Ovary (tissue), 10 donors: ENCODE measurements around the gene TP53I3. TPM values are rescaled to one million over a fixed set of nuclear protein-coding genes. Genes with fewer than 3 reads are reported as not detected.

Experiments
- DNase-seq, 5 donors: peaks; one replicate each; pipeline ENCODE4 v3.0.0-alpha.2; 2019 to 2020
- H3K27ac ChIP-seq, 2 donors: fragments of 200-600 bp; one replicate each; pipeline versions ENCODE4 v1.5.1 to v1.8.0; 2019 to 2022
- H3K27me3 ChIP-seq: fragments of 200-600 bp; one replicate; pipeline ENCODE4 v1.8.0; 2022
- H3K36me3 ChIP-seq: fragments of 200-600 bp; sonication (generic); one replicate; pipeline ENCODE4 v1.5.1; 2019
- H3K4me1 ChIP-seq: one replicate; pipeline ENCODE4 v1.8.1; 2013; ENCODE audit warnings: mild to moderate bottlenecking, moderate library complexity; ENCODE audit not compliant: insufficient read depth
- H3K4me3 ChIP-seq: fragments of 200-600 bp; sonication (generic); one replicate; pipeline ENCODE4 v1.5.1; 2017
- H3K9me3 ChIP-seq, 2 donors: fragments of 200-600 bp in 1 of 2; sonication (generic) in 1 of 2; one replicate each; pipeline versions ENCODE4 v1.5.1 to v1.8.1; 2013 to 2019; ENCODE audit warnings: mild to moderate bottlenecking in 1 of 2, moderate library complexity in 1 of 2
- EP300 ChIP-seq: sonication (generic); formaldehyde crosslinking; IDR thresholded peaks from one replicate; pipeline ENCODE4 v1.6.1; 2017; ENCODE audit warnings: antibody characterized with exemption
- POLR2A ChIP-seq: fragments of 450-650 bp; IDR thresholded peaks from one replicate; pipeline ENCODE4 v1.6.1; 2017; ENCODE audit warnings: antibody characterized with exemption, mild to moderate bottlenecking, moderate library complexity
- WGBS, 3 donors: extraction: QIAGEN DNeasy Blood & Tissue Kit in 1 of 3; methylation state at CpG; one replicate each; pipeline versions ENCODE4 v1.1.5 to v1.1.7; 2013 to 2017; 5-methylcytosine and 5-hydroxymethylcytosine counted together
- intact Hi-C, 4 donors: fragments of 100-400 bp; cut with DNase I; formaldehyde crosslinking; loops; one replicate each; pipeline versions ENCODE4 v1.11.0 to v1.15.1; 2022 to 2023
- long read RNA-seq, 3 donors: library from polyadenylated mRNA in 2 of 3; unstranded in 2 of 3; transcript quantifications; one replicate each; pipeline ENCODE4 v2.0.0 and lab custom pipeline, GENCODE V29; 2021 to 2026
- polyA plus RNA-seq, 2 donors: library from polyadenylated mRNA; stranded (reverse); fragments of 200-250 nt in 1 of 2; fragments of 350-450 nt in 1 of 2; fragmentation: Illumina TruSeq in 1 of 2; extraction: RNeasy Lipid Tissue Mini Kit (QIAGEN cat#74804) in 1 of 2; gene quantifications; one replicate each; pipeline ENCODE4 v1.2.3, GENCODE V29; 2013 to 2014
- total RNA-seq, 7 donors: library from RNA; depleted of rRNA in 2 of 7; stranded (reverse); fragments of >200 nt in 2 of 7; fragmentation: NEBNext Ultra II Directional in 3 of 7; extraction: Animal tissue kit (Norgen Biotek cat#: 25700) in 3 of 7; gene quantifications; one replicate each; pipeline versions ENCODE4 v1.1.0 to v1.2.4, GENCODE V29; 2016 to 2023
- TF ChIP-seq, protein P1 (sequence below), 3 donors: fragments of 450-650 bp in 2 of 3; fragments of 200-600 bp in 1 of 3; IDR thresholded peaks; one replicate each; pipeline versions ENCODE4 v1.5.1 to v1.8.0; 2016 to 2022; ENCODE audit warnings: antibody characterized with exemption in 3 of 3, mild to moderate bottlenecking in 1 of 3
- donor health status: DM: no; HTN: no; CAD: no; lungs with moderate emphysema.
- donor health status: DM: no; HTN: no; CAD: no.
- donor health status: Bipolar disorder and iron deficiency.
- donor health status: DM: yes; HTN: yes; CAD: no.
- donor health status: DM: no; HTN: no; CAD: no.
- donor health status: DM: yes; HTN: yes; CAD: no.

TP53I3 gene
- total RNA-seq (10 to 100 TPM in 4 of 7 donors, 1 to 10 TPM in 3; 1.6 to 28.1 (median 10.3) TPM), polyA plus RNA-seq (10 to 100 TPM; 10.2 to 15.1 TPM)
- long read RNA-seq, donor 1, partial matches to known transcripts: 0 of 17 reads
- long read RNA-seq, donor 1, other reads (novel, unspliced or antisense): 14 of 17 reads
- long read RNA-seq, donor 2, partial matches to known transcripts: 0 of 9 reads
- long read RNA-seq, donor 2, other reads (novel, unspliced or antisense): 0 of 9 reads
- long read RNA-seq, donor 3, transcript TP53I3-201 (5 exons, 1,998 nt): major isoform, 5 of 16 reads
- long read RNA-seq, donor 3, partial matches to known transcripts: 1 of 16 reads
- long read RNA-seq, donor 3, other reads (novel, unspliced or antisense): 5 of 16 reads

DNA sequence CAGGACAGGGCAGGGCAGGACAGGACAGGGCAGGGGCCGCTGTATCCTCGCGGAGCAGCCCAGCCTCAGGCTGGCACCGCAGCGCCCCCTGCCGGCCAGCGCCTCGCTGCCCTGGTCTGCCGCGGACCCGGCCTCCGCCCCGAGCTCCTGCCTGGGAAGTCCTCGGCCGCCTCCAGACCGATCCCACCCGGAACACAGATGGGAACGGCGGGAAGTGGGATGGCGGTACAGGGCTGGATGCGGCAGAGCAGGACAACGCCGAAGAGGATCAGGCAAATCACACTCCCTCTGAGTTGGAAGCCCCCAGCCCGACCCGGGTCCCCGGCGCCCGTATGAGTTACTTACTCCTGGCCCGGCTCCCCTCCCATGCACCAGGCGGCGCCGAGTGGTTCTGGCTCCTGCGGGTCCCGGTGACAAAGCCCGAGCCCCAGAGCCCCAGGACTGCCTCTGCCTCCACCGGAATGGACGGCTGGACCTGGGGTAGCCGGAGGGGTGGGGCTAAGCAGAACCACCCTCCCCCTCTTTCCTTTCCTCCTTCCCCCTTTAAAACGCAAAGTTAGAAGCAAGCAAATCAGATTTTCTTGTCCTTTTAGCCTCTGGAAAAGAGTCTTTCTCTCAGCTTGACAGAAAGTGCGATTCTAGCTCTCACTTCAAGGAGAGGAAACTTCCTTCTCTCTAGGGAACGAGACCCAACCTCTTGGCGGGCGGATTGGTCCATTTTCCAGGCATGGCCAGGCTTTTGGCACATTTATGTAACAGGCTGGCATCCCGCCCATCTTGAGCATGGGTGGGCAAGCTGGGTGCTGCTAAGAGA, at the start of gene TP53I3:
TP53I3 (minus strand) TSS at position 449 of the 814 bp plus-strand sequence. CDS start 508 bp downstream, outside the sequence.
- intact Hi-C loops: loop anchor here in 2 of 4 donors (2.0 to 5.0 kb wide), 2 partner anchors 158 to 298 kb away; partner anchors contain the start of gene ATAD2B (in 1 of the 2)
- TF ChIP-seq, protein P1, sequence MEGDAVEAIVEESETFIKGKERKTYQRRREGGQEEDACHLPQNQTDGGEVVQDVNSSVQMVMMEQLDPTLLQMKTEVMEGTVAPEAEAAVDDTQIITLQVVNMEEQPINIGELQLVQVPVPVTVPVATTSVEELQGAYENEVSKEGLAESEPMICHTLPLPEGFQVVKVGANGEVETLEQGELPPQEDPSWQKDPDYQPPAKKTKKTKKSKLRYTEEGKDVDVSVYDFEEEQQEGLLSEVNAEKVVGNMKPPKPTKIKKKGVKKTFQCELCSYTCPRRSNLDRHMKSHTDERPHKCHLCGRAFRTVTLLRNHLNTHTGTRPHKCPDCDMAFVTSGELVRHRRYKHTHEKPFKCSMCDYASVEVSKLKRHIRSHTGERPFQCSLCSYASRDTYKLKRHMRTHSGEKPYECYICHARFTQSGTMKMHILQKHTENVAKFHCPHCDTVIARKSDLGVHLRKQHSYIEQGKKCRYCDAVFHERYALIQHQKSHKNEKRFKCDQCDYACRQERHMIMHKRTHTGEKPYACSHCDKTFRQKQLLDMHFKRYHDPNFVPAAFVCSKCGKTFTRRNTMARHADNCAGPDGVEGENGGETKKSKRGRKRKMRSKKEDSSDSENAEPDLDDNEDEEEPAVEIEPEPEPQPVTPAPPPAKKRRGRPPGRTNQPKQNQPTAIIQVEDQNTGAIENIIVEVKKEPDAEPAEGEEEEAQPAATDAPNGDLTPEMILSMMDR (IDR thresholded peaks at IDR 0.05): peak; percentile 94 to 98 (median 97)
- TF ChIP-seq EP300: no peak
- peak; percentile 53 for TF ChIP-seq POLR2A
- Histone ChIP-seq H3K9me3 (no peaks in the 10 kb centered on the region), H3K27me3 (no peaks in the 10 kb centered on the region), H3K36me3 (no peaks in the 10 kb centered on the region), H3K4me3 (peak within 1 kb of the TSS; percentile 55), H3K4me1 (peaks cover 5% of the 10 kb centered on the region), H3K27ac (peak within 1 kb of the TSS; percentile 65 to 69)
- DNase-seq: peak; percentile 82 to 92 (median 88)
- 0 to 1% (median 1%) methylated on average over 29 to 44 of the region's 44 CpGs for WGBS, 3 donors

GRCh38 chr2:24132543-24132942, 47.9 kb upstream of the TP53I3 start:
- intact Hi-C loops: no loop called here
- Histone ChIP-seq H3K4me1 (peaks cover 2% of the 10 kb centered on the region), H3K27me3 (no peaks in the 10 kb centered on the region), H3K27ac (no peak overlapping the region), H3K4me3 (no peak overlapping the region), H3K36me3 (no peaks in the 10 kb centered on the region), H3K9me3 (no peaks in the 10 kb centered on the region)
- DNase-seq: no peak
- 89 to 98% (median 95%) methylated on average over 3 of the region's 3 CpGs for WGBS, 3 donors
- no peak for TF ChIP-seq POLR2A
- TF ChIP-seq, protein P1 (IDR thresholded peaks at IDR 0.05): no peak
- no peak for TF ChIP-seq EP300

- Histone ChIP-seq H3K36me3 (no peaks in the 10 kb centered on the region), H3K27ac (no peak overlapping the region), H3K27me3 (no peaks in the 10 kb centered on the region), H3K4me1 (peaks cover 3% of the 10 kb centered on the region), H3K9me3 (no peaks in the 10 kb centered on the region), H3K4me3 (no peak overlapping the region)
- DNase-seq: no peak
- 55 to 61% (median 57%) methylated on average over 1 of the region's 1 CpG for WGBS, 3 donors
- intact Hi-C loops: no loop called here
- TF ChIP-seq EP300 (no peak), POLR2A (no peak)
- TF ChIP-seq, protein P1 (IDR thresholded peaks at IDR 0.05): no peak
These were observed 41.3 kb upstream of the TP53I3 start for GRCh38 chr2:24125956-24126355.

DNA sequence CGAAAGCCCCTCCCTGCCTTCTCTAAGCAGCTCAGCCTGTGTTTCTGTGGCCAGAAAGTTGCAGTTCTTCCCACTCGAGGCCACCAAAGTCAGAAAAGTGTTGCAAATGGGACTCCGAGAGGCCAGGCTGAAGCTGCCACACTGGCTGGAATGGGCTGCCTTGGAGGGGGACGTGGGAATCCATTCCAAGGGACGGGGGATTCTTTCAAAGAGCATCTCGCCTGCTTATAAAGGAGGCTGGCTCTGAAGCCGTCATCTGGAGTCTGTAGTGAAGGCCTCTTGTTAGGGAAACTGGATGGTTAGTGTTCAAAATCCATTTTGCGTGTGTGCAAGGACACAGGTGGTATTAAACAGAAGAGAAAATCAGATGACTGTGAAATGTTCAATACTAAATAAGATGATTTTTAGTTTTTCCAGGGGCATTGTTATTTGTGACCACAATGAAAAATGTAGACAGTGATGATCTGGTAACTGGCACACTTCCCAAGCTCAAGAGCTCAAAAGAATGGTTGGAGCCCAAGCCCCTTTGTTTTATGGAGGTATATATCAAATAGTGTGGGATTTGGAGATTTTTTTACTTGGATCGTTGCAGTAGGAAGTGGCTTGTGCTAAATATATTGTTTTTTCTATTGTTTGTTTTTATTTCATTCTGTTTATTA, 39.4 kb upstream of the TP53I3 start:
- peaks cover 1% of the 10 kb centered on the region for H3K4me1 ChIP-seq
- H3K27me3 ChIP-seq: no peaks in the 10 kb centered on the region
- 7 to 8% (median 8%) methylated on average over 9 of the region's 9 CpGs for WGBS, 3 donors
- no peak for TF ChIP-seq POLR2A
- TF ChIP-seq, protein P1 (IDR thresholded peaks at IDR 0.05): no peak
- TF ChIP-seq EP300: no peak
- H3K36me3 ChIP-seq: no peaks in the 10 kb centered on the region
- intact Hi-C loops: no loop called here
- H3K9me3 ChIP-seq: no peaks in the 10 kb centered on the region
- H3K4me3 ChIP-seq: peak overlapping the region; percentile 84
- no peak for DNase-seq
- peak overlapping the region; percentile 94 to 99 for H3K27ac ChIP-seq
